Measurements from ENCODE around the gene DLGAP4.

Gene DLGAP4

DNA sequence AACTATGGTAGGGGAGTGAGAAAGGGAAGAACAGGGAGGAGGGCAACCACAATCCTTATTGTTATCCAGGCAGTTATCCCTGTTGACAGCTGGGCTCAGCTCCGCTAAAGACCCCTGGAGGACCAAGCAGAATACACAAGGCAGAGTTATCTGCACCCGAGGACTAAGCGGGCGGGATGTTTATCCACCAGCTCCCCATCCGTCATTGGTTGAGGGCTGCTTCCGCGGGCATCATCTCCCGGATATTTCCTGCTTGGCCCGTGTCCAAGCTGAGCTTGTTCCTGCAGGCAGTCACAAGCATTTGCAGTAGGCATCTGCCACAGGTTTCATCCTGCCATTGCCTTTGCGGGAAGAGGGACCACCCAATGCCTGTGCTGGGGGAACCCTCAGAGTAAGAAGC lies 102.1 kb downstream of the DLGAP4 start:
- DNase-seq (ENCODE audit: low read depth in 1 of 2, low spot score in 1 of 2): no peak
- Histone ChIP-seq H3K27ac (replicated peaks) (no peak overlapping the region), H3K27me3 (ENCODE audit: insufficient read depth, poor library complexity, severe bottlenecking) (no peaks in the 10 kb centered on the region), H3K4me3 (replicated peaks; ENCODE audit: insufficient read depth, low read length) (no peak overlapping the region)
- TF ChIP-seq, protein P1, sequence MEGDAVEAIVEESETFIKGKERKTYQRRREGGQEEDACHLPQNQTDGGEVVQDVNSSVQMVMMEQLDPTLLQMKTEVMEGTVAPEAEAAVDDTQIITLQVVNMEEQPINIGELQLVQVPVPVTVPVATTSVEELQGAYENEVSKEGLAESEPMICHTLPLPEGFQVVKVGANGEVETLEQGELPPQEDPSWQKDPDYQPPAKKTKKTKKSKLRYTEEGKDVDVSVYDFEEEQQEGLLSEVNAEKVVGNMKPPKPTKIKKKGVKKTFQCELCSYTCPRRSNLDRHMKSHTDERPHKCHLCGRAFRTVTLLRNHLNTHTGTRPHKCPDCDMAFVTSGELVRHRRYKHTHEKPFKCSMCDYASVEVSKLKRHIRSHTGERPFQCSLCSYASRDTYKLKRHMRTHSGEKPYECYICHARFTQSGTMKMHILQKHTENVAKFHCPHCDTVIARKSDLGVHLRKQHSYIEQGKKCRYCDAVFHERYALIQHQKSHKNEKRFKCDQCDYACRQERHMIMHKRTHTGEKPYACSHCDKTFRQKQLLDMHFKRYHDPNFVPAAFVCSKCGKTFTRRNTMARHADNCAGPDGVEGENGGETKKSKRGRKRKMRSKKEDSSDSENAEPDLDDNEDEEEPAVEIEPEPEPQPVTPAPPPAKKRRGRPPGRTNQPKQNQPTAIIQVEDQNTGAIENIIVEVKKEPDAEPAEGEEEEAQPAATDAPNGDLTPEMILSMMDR (IDR thresholded peaks at IDR 0.05; ENCODE audit: insufficient read depth, low read length): no peak
- no peak for TF ChIP-seq GABPA (IDR thresholded peaks at IDR 0.05; ENCODE audit: low read depth)
- TF ChIP-seq POLR2AphosphoS5 (IDR thresholded peaks at IDR 0.05; ENCODE audit: low read depth): no peak
- TF ChIP-seq, protein P2, sequence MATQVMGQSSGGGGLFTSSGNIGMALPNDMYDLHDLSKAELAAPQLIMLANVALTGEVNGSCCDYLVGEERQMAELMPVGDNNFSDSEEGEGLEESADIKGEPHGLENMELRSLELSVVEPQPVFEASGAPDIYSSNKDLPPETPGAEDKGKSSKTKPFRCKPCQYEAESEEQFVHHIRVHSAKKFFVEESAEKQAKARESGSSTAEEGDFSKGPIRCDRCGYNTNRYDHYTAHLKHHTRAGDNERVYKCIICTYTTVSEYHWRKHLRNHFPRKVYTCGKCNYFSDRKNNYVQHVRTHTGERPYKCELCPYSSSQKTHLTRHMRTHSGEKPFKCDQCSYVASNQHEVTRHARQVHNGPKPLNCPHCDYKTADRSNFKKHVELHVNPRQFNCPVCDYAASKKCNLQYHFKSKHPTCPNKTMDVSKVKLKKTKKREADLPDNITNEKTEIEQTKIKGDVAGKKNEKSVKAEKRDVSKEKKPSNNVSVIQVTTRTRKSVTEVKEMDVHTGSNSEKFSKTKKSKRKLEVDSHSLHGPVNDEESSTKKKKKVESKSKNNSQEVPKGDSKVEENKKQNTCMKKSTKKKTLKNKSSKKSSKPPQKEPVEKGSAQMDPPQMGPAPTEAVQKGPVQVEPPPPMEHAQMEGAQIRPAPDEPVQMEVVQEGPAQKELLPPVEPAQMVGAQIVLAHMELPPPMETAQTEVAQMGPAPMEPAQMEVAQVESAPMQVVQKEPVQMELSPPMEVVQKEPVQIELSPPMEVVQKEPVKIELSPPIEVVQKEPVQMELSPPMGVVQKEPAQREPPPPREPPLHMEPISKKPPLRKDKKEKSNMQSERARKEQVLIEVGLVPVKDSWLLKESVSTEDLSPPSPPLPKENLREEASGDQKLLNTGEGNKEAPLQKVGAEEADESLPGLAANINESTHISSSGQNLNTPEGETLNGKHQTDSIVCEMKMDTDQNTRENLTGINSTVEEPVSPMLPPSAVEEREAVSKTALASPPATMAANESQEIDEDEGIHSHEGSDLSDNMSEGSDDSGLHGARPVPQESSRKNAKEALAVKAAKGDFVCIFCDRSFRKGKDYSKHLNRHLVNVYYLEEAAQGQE (IDR thresholded peaks at IDR 0.05; ENCODE audit: insufficient replicate concordance, low read depth): no peak
- TF ChIP-seq SPI1 (IDR thresholded peaks at IDR 0.05; ENCODE audit: borderline replicate concordance, low read depth): no peak

DNA sequence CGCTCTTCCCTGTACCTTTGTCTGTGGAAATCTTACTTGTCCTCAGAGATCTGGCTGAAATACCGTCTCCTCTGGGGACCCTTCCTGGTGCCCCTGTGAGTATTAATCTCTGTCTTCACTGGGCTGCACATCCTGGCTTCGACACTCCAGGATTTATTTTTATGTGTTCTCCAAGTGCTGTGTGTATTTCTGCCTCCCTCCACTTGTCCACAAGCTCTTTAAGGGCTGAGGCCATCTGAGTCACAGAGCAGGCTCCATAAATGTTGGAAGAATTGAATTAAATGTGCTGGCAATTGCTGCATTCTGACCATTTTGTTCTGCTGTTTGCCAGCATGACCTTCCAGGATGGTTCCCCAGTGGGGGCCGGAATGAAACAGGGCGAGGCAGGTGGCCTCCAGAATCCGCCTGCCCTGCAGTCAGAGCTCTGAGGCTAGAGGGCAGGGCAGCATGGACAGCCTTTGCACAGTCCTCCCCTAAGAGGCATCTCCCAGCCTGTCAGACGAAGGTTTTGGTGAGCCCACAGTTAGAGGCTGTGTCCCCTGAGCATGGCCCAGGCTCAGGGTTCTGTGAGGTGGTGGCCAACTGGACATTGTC lies 105.8 kb downstream of the DLGAP4 start:
- no peak overlapping the region for H3K4me3 ChIP-seq (replicated peaks; ENCODE audit: insufficient read depth, low read length)
- no peak for DNase-seq (ENCODE audit: low read depth in 1 of 2, low spot score in 1 of 2)
- no peak overlapping the region for H3K27ac ChIP-seq (replicated peaks)
- H3K27me3 ChIP-seq (ENCODE audit: insufficient read depth, poor library complexity, severe bottlenecking): no peaks in the 10 kb centered on the region
- TF ChIP-seq, protein P2 (IDR thresholded peaks at IDR 0.05; ENCODE audit: insufficient replicate concordance, low read depth): no peak
- TF ChIP-seq SPI1 (IDR thresholded peaks at IDR 0.05; ENCODE audit: borderline replicate concordance, low read depth) (no peak), POLR2AphosphoS5 (IDR thresholded peaks at IDR 0.05; ENCODE audit: low read depth) (no peak), GABPA (IDR thresholded peaks at IDR 0.05; ENCODE audit: low read depth) (no peak)
- TF ChIP-seq, protein P1 (IDR thresholded peaks at IDR 0.05; ENCODE audit: insufficient read depth, low read length): no peak

DNA sequence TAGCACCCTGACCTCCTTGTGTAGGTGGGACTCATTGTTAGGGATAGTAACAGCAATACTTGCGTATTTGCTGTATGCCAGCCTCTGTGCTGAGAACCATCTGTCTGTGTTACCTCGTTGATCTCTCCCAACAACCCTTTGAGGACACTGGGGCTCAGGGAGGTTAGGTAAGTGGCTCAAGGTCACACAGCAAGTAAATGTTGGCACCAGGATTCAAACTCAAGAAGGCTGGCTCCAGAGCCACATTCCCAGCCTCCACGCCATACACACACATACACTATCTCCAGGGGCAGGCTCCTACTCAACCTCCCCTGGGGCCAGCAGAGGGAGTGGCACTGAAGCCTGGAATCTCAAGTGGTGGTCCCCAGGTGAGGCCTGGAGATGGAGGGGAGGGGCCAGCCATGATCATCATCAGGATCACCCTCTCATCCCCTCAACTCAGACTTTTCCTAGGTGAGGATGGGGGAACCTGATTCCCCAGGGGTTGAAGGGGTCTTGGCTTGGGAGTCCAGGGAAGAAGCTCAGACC lies 109.4 kb downstream of the DLGAP4 start:
- DNase-seq (ENCODE audit: low read depth in 1 of 2, low spot score in 1 of 2): no peak
- TF ChIP-seq POLR2AphosphoS5 (IDR thresholded peaks at IDR 0.05; ENCODE audit: low read depth) (no peak), SPI1 (IDR thresholded peaks at IDR 0.05; ENCODE audit: borderline replicate concordance, low read depth) (no peak), GABPA (IDR thresholded peaks at IDR 0.05; ENCODE audit: low read depth) (no peak)
- TF ChIP-seq, protein P1 (IDR thresholded peaks at IDR 0.05; ENCODE audit: insufficient read depth, low read length): no peak
- TF ChIP-seq, protein P2 (IDR thresholded peaks at IDR 0.05; ENCODE audit: insufficient replicate concordance, low read depth): no peak
- H3K4me3 ChIP-seq (replicated peaks; ENCODE audit: insufficient read depth, low read length): no peak overlapping the region
- no peak overlapping the region for H3K27ac ChIP-seq (replicated peaks)
- no peaks in the 10 kb centered on the region for H3K27me3 ChIP-seq (ENCODE audit: insufficient read depth, poor library complexity, severe bottlenecking)
